Activated T-helper 1 cell treated with anti-CD3 and anti-CD28 coated beads, Interleukin-12 subunit alpha, Interleukin-12 subunit beta, Interleukin-2, Interleukin-4 antibody, amounts not matched to agents 30 ng/mL and 10 ng/mL and 1 ng/mL, durations not matched to agents 14 hours and 24 hours and 36 hours (primary cell): ENCODE data around the gene TMEM25. TPM values are rescaled to one million over a fixed set of nuclear protein-coding genes. Genes with fewer than 3 reads are reported as not detected.

Experiments used
- DNase-seq: peaks from one replicate; pipeline ENCODE4 v3.0.0; 2021; ENCODE audit warnings: low spot score
- H3K27ac Mint-ChIP-seq: one replicate; pipeline ENCODE4 v1.8.0; 2021; ENCODE audit warnings: mild to moderate bottlenecking, mixed read lengths
- H3K27me3 Mint-ChIP-seq: one replicate; pipeline ENCODE4 v1.8.0; 2022; ENCODE audit warnings: mild to moderate bottlenecking, moderate library complexity, mixed read lengths; ENCODE audit not compliant: insufficient read depth
- H3K36me3 Mint-ChIP-seq: one replicate; pipeline ENCODE4 v1.8.0; 2021; ENCODE audit warnings: low read depth, mixed read lengths
- H3K4me1 Mint-ChIP-seq: one replicate; pipeline ENCODE4 v1.8.0; 2021; ENCODE audit warnings: low read depth, mixed read lengths
- H3K4me3 Mint-ChIP-seq: one replicate; pipeline ENCODE4 v1.8.0; 2021; ENCODE audit warnings: mild to moderate bottlenecking, moderate library complexity, mixed read lengths
- H3K9me3 Mint-ChIP-seq: one replicate; pipeline ENCODE4 v1.8.0; 2021; ENCODE audit warnings: mixed read lengths
- intact Hi-C: fragments of 100-400 bp; cut with micrococcal nuclease; formaldehyde crosslinking; loops from one replicate; pipeline ENCODE4 v1.15.1; 2024
- total RNA-seq: library from RNA; stranded (reverse); gene quantifications from 2 replicates; pipeline ENCODE4 v1.2.3, GENCODE V29; 2022

The TMEM25 gene
- total RNA-seq, 1 donor from 2014 or later = 15.0 TPM

DNA sequence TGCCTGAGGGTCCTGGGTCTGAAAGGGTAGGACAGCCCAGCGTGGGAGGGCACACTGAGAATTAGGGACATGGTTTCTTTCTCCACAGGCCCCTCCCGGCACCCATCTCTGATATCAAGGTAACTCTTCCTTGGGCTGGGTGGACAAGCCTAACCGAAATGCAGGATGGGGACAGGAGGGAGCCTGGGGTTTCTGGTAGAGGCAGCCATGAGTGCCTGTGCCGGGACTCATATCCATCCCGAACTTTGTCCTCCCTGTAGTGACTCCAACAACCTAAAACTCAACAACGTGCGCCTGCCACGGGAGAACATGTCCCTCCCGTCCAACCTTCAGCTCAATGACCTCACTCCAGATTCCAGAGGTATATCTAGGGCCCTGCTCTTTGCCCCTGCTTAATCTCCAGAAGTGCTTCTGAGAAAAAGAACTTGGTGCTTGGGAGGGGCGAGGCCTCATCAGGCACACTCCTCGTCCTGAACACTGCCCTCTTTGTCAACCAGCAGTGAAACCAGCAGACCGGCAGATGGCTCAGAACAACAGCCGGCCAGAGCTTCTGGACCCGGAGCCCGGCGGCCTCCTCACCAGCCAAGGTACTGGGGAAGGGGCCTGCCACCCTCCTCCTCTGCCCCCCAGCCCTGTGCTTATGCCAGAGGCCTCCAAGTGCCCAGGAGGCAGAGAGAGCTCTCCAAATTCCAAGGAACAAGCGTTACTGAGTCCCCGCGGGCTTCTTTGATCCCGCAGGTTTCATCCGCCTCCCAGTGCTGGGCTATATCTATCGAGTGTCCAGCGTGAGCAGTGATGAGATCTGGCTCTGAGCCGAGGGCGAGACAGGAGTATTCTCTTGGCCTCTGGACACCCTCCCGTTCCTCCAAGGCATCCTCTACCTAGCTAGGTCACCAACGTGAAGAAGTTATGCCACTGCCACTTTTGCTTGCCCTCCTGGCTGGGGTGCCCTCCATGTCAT, 3.1 kb downstream of the TMEM25 start:
- Mint-ChIP-seq H3K27ac (no peak overlapping the region), H3K9me3 (no peaks in the 10 kb centered on the region), H3K27me3 (no peaks in the 10 kb centered on the region), H3K36me3 (peaks cover 5% of the 10 kb centered on the region), H3K4me1 (peaks cover 19% of the 10 kb centered on the region), H3K4me3 (no peak overlapping the region)
- intact Hi-C loops = no loop called here
- no peak for DNase-seq

DNA sequence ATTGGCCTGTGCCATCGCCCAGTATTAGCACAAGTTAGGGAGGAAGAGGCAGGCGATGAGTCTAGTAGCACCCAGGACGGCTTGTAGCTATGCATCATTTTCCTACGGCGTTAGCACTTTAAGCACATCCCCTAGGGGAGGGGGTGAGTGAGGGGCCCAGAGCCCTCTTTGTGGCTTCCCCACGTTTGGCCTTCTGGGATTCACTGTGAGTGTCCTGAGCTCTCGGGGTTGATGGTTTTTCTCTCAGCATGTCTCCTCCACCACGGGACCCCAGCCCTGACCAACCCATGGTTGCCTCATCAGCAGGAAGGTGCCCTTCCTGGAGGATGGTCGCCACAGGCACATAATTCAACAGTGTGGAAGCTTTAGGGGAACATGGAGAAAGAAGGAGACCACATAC, 4.3 kb downstream of the TMEM25 start:
- no peaks in the 10 kb centered on the region for H3K36me3 Mint-ChIP-seq
- intact Hi-C loops = no loop called here
- H3K9me3 Mint-ChIP-seq = no peaks in the 10 kb centered on the region
- no peak for DNase-seq
- no peaks in the 10 kb centered on the region for H3K27me3 Mint-ChIP-seq
- no peak overlapping the region for H3K27ac Mint-ChIP-seq
- H3K4me1 Mint-ChIP-seq = peaks cover 7% of the 10 kb centered on the region
- H3K4me3 Mint-ChIP-seq = no peak overlapping the region

DNA sequence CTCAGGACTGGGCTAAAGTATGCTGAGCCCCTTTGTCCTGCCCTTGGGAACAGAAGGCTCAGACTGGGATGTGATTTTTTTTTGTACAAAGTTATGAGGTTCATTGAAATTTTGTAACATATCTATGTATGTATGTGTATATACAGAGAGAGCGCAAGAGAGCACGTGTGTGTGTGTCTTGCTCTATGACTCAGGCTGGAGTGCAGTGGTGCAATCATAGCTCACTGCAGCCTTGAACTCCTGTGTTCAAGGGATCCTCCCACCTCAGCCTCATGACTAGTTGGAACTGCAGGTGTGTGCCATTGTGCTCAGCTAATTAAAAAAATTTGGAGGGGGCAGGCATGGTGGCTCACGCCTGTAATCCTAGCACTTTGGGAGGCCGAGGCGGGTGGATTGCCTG, 5.7 kb downstream of the TMEM25 start:
- DNase-seq = no peak
- Mint-ChIP-seq H3K27me3 (no peaks in the 10 kb centered on the region), H3K9me3 (no peaks in the 10 kb centered on the region), H3K36me3 (peaks cover 6% of the 10 kb centered on the region), H3K4me3 (no peak overlapping the region), H3K27ac (no peak overlapping the region), H3K4me1 (peaks cover under 1% of the 10 kb centered on the region)
- intact Hi-C loops = no loop called here

DNA sequence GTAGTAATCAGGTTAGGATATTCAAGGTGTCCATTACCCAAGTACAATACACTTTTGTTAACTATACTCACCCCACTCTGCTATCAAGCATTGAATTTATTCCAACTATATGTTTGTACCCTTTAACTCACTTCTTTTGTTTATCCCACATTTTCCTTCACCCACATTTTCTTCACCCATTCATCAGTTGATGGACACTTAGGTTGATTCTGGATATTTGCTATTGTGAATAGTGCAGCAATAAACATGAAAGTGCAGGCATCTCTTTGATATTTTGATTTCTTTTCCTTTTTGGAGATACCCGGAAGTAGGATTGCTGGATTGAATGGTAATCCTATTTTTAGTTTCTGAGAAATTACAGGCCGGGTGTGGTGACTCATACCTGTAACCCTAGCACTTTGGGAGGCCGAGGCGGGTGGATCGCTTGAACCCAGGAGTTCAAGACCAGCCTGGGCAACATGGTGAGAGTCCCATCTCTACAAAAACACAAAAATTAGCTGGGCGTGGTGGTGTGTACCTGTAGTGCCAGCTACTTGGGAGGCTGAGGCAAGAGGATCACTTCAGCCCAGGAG, 6.5 kb downstream of the TMEM25 start:
- no peak for DNase-seq
- H3K4me3 Mint-ChIP-seq = no peak overlapping the region
- H3K9me3 Mint-ChIP-seq = no peaks in the 10 kb centered on the region
- H3K27ac Mint-ChIP-seq = no peak overlapping the region
- no peaks in the 10 kb centered on the region for H3K27me3 Mint-ChIP-seq
- intact Hi-C loops = no loop called here
- no peaks in the 10 kb centered on the region for H3K4me1 Mint-ChIP-seq
- peaks cover 6% of the 10 kb centered on the region for H3K36me3 Mint-ChIP-seq

DNA sequence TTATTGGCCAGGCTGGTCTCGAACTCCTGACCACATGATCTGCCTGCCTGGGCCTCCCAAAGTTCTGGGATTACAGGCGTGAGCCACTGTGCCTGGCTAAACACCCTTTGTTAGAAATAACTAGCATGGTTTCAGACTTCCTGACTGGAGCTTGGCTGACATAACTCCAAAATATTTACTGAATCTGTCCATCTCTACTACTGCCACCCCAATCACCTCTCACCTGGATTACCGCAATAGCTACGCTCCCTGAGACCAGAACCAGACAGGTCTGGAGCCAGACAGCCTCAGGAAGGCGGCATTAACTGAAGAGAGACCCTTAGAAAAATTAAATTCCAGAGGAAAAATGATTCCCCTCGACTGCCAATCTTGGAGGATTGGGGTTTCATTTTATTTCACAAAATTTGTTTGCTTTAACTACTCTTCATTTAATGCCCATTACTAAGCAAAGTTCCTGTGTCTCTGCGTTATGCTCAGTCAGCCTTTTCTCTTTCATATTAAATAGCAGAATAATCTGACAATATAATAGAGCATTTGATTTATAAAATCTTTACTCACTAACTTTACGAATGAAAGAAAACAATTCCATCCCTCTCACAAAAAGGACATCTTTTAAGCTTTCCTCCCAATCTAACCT, 13.1 kb downstream of the TMEM25 start:
- Mint-ChIP-seq H3K9me3 (no peaks in the 10 kb centered on the region), H3K4me1 (no peaks in the 10 kb centered on the region), H3K27ac (no peak overlapping the region), H3K27me3 (no peaks in the 10 kb centered on the region), H3K36me3 (peaks cover 10% of the 10 kb centered on the region), H3K4me3 (no peak overlapping the region)
- DNase-seq = no peak
- intact Hi-C loops = no loop called here

DNA sequence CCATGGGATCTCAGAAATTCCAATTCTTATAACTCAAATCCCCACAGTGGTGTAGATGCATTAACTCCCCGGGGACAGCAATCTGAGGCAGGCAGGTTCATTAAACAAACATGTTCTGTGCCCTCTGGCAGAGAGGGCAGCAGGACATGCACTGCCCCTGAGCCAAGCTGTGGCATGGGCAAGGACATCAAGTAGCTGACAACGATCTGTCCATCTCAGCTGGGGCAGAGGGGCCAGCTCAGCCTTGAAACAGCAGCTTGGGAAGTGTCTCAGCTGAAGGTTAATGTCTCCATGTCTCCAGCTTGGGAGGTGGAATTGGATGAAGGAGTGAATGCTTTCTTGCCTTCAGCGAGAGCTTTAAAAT, 13.6 kb downstream of the TMEM25 start:
- intact Hi-C loops = no loop called here
- H3K27me3 Mint-ChIP-seq = no peaks in the 10 kb centered on the region
- no peak overlapping the region for H3K27ac Mint-ChIP-seq
- DNase-seq = no peak
- no peaks in the 10 kb centered on the region for H3K9me3 Mint-ChIP-seq
- H3K4me3 Mint-ChIP-seq = no peak overlapping the region
- peaks cover 10% of the 10 kb centered on the region for H3K36me3 Mint-ChIP-seq
- H3K4me1 Mint-ChIP-seq = no peaks in the 10 kb centered on the region

DNA sequence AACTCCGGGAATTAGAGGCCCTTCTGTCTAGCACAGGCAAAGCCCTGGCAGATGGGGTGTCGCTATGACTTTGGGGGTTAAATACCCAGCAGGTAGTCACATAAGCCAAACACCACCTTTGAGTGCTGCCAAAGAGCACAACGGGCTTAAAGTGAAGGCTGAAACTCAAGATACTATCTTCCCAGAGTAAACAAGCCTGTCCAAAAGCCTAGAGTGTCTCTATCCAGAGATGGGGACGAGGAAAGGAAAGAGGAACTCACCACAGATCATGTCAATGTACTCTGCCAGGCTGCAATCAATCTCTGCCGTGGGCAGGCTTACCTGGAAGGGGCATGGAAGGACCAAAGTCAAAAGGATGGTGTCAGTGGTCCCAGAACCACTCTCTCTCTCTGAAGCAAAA, 14.5 kb downstream of the TMEM25 start:
- DNase-seq = no peak
- no peaks in the 10 kb centered on the region for H3K4me1 Mint-ChIP-seq
- H3K9me3 Mint-ChIP-seq = no peaks in the 10 kb centered on the region
- H3K4me3 Mint-ChIP-seq = no peak overlapping the region
- no peaks in the 10 kb centered on the region for H3K27me3 Mint-ChIP-seq
- no peak overlapping the region for H3K27ac Mint-ChIP-seq
- peaks cover 10% of the 10 kb centered on the region for H3K36me3 Mint-ChIP-seq
- intact Hi-C loops = no loop called here

DNA sequence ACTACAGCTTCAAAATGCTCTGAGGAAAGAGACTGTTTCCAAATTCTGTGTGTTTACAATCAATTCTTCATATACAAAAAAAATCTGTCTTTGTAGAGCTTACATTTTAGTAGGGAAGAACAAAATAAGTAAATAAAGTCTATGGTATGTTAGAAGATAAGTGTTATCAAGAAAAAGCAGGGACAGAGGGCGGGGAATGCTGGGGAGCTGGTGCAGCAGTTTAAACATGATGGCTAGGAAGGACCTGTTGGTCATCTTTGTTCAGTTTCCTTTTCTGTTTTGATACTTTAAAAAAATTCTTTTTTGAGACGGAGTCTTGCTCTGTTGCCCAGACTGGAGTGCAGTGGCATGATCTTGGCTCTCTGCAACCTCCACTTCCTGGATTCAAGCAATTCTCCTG, 16.1 kb downstream of the TMEM25 start:
- intact Hi-C loops = no loop called here
- H3K9me3 Mint-ChIP-seq = no peaks in the 10 kb centered on the region

DNA sequence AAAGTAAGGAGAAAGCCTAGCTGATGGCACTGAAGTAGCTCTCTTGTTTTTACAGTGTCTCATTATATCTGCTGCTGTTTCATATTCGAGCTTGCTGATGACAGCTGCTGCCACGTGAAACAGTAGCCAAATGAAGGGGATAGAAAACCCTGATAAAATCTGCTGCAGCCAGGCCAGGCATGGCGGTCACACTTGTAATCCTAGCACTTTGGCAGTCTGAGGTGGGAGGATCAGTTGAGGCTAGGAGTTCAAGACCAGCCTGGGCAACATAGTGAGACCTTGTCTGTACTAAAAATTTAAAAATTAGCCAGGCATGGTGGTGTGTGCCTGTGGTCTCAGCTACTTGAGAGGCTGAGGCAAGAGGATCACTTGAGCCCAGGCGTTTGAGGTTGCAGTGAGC, 21.3 kb downstream of the TMEM25 start:
- intact Hi-C loops = no loop called here
- H3K9me3 Mint-ChIP-seq = no peaks in the 10 kb centered on the region
- DNase-seq = no peak
- no peaks in the 10 kb centered on the region for H3K27me3 Mint-ChIP-seq
- H3K27ac Mint-ChIP-seq = no peak overlapping the region
- no peak overlapping the region for H3K4me3 Mint-ChIP-seq
- peaks cover 11% of the 10 kb centered on the region for H3K36me3 Mint-ChIP-seq
- H3K4me1 Mint-ChIP-seq = no peaks in the 10 kb centered on the region

More for the DNA sequence above, 16.1 kb downstream of the TMEM25 start:
- no peak overlapping the region for H3K4me3 Mint-ChIP-seq
- no peaks in the 10 kb centered on the region for H3K4me1 Mint-ChIP-seq
- no peaks in the 10 kb centered on the region for H3K27me3 Mint-ChIP-seq
- DNase-seq = no peak
- H3K27ac Mint-ChIP-seq = no peak overlapping the region
- peaks cover 10% of the 10 kb centered on the region for H3K36me3 Mint-ChIP-seq

DNA sequence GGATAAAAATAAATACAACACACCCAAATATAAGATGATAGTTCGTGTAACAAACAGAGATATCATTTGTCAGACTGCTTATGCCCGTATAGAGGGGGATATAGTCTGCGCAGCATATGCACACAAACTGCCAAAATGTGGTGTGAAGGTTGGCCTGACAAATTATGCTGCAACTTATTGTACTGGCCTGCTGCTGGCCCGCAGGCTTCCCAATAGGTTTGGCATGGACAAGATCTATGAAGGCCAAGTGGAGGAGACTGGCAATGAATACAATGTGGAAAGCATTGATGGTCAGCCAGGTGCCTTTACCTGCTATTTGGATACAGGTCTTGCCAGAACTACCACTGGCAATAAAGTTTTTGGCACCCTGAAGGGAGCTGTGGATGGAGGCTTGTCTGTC, 29.8 kb downstream of the TMEM25 start:
- no peaks in the 10 kb centered on the region for H3K27me3 Mint-ChIP-seq
- no peak overlapping the region for H3K27ac Mint-ChIP-seq
- H3K4me3 Mint-ChIP-seq = no peak overlapping the region
- peaks cover 7% of the 10 kb centered on the region for H3K4me1 Mint-ChIP-seq
- DNase-seq = no peak
- H3K36me3 Mint-ChIP-seq = peaks cover 5% of the 10 kb centered on the region
- H3K9me3 Mint-ChIP-seq = no peaks in the 10 kb centered on the region
- intact Hi-C loops = loop anchor here (10.0 kb wide), 1 partner anchor 46 kb away; no protein-coding TSS in a partner anchor

DNA sequence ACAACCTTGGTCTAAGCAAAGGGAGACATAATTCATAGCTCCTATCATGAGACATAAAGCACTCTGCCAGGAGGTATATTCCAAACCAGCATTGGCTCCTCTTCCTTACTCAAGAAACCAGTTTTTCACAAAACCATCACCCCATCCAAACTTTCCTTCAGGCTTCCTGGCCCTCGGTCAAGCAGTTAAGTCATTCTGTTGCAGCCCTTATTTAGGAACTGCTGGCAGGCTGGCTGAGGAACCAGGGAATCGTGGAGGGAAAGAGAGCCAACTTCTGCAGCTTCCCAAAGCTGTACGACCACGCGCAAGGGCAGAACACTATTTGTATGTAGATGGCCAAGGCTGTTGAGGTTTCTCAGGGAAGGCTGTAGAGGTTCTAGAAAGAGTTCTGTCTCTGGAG, 34.1 kb downstream of the TMEM25 start:
- H3K9me3 Mint-ChIP-seq = no peaks in the 10 kb centered on the region
- intact Hi-C loops = loop anchor here (5.0 to 10.0 kb wide), 2 partner anchors 50 to 258 kb away; no protein-coding TSS in a partner anchor
- H3K4me3 Mint-ChIP-seq = peak overlapping the region; percentile 81
- peaks cover 2% of the 10 kb centered on the region for H3K27me3 Mint-ChIP-seq
- peaks cover 5% of the 10 kb centered on the region for H3K36me3 Mint-ChIP-seq
- DNase-seq = no peak
- H3K27ac Mint-ChIP-seq = peak overlapping the region; percentile 29
- H3K4me1 Mint-ChIP-seq = peaks cover 7% of the 10 kb centered on the region

DNA sequence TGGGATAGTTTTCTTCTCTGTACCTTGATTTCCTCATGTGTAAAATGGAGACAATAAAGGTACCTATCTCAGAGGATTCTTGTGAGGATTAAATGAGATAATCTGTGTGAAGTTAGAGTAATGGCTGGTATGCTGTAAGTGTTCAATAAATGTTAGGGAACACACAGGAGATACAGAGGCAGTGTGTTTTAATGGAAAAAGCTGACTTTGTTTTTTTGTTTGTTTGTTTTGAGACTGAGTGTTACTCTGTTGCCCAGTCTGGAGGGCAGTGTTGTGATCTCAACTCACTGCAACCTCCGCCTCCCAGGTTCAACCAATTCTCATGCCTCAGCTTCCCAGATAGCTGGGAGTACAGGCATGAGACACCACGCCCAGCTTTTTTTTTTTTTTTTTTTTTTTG, 38.7 kb downstream of the TMEM25 start:
- Mint-ChIP-seq H3K9me3 (no peaks in the 10 kb centered on the region), H3K4me3 (no peak overlapping the region), H3K27ac (no peak overlapping the region), H3K27me3 (peaks cover 2% of the 10 kb centered on the region), H3K4me1 (peaks cover 32% of the 10 kb centered on the region), H3K36me3 (peaks cover 6% of the 10 kb centered on the region)
- intact Hi-C loops = loop anchor here (5.0 to 10.0 kb wide), 5 partner anchors 55 to 498 kb away; partner anchors contain the start of genes DDX6 and VPS11
- no peak for DNase-seq

DNA sequence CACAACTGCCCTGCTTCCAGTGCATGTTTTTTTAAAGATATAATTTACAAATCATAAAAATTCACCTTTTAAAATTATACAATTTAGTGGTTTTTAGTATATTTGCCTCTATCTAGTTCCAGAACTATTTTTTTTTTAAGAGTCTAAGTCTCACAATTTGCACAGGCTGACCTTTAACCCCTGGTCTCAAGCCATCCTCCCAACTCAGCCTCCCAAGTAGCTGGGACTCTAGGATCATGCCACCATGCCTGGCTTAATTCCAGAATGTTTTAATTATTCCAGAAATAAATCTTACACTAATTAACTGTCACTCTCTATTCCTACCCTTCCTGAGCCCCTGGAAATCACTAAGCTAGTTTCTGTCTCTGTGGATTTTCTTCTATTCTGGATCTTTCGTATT, 39.8 kb downstream of the TMEM25 start:
- Mint-ChIP-seq H3K36me3 (peaks cover 7% of the 10 kb centered on the region), H3K27ac (no peak overlapping the region), H3K4me1 (peaks cover 37% of the 10 kb centered on the region), H3K4me3 (no peak overlapping the region), H3K27me3 (peaks cover 2% of the 10 kb centered on the region), H3K9me3 (no peaks in the 10 kb centered on the region)
- no peak for DNase-seq
- intact Hi-C loops = loop anchor here (5.0 kb wide), 3 partner anchors 222 to 497 kb away; partner anchors contain the start of genes DDX6 and VPS11
